ENCODE measurements around the gene CDK8.
"Not testable (repeated sequence)": the region's sequence is repeated elsewhere in the genome, so short reads cannot be mapped to it uniquely, and the experiment has no call there.

The CDK8 gene

GRCh38 chr13:26228096-26228495, 25.8 kb upstream of the CDK8 start:
- no peak for DNase-seq (ENCODE audit: low read depth in 1 of 2, low spot score in 1 of 2)
- in situ Hi-C loops (cut with HindIII; ENCODE audit: low pct_unique_long_range_greater_than_20kb, low sequenced_read_pairs), result no loop called here
- no peak for TF ChIP-seq JUND (IDR thresholded peaks at IDR 0.05; ENCODE audit: low read depth)

DNA sequence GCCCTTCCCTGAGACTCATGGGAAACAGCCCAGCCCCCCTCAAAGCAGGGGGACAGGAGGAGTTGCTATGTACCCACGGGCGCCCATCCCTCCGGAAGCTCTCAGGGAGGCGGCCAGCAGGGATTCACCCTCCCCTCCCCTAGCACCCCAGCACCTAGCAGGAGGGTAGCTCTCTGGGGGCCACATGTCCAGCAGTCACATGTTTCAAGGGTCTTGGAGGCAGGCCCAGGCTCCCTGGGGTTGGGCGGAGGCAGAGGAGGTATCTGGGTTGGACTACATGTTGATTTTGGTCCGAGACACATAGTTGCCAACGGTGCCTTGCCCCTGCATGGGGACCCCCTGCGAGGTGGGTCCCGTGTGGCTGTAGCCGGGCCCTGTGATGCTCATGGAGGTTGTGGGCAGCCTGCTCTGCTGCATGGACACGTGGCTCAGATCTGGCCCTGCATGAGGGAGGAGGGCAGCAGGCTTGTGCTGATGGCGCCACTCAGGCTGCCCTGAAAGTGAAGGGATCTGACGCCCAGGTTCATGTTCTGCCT, 24.8 kb upstream of the CDK8 start:
- TF ChIP-seq JUND (IDR thresholded peaks at IDR 0.05; ENCODE audit: low read depth), result no peak
- in situ Hi-C loops (cut with HindIII; ENCODE audit: low pct_unique_long_range_greater_than_20kb, low sequenced_read_pairs), result no loop called here
- DNase-seq (ENCODE audit: low read depth in 1 of 2, low spot score in 1 of 2), result no peak

DNA sequence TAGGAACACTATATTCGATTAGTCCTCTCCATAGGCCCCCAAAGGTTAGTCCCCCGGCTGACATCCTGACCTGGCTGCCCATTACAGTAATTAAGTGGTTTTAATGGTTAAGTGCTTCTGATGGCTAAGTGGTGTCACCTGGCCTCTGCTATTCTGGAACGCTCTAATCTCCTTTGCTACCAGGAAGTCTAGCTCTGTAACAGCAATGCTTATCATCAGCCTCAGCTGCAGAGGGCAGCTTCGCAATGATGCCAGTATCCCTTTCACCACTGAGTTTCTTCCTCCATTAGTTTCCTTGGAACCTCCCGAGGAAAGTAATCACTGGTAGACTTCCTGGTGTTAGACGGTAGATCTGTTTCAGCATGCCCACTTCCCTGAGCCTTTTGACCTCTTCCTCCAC, 23.2 kb upstream of the CDK8 start:
- no peak for TF ChIP-seq JUND (IDR thresholded peaks at IDR 0.05; ENCODE audit: low read depth)
- DNase-seq (ENCODE audit: low read depth in 1 of 2, low spot score in 1 of 2), result no peak
- in situ Hi-C loops (cut with HindIII; ENCODE audit: low pct_unique_long_range_greater_than_20kb, low sequenced_read_pairs), result no loop called here

DNA sequence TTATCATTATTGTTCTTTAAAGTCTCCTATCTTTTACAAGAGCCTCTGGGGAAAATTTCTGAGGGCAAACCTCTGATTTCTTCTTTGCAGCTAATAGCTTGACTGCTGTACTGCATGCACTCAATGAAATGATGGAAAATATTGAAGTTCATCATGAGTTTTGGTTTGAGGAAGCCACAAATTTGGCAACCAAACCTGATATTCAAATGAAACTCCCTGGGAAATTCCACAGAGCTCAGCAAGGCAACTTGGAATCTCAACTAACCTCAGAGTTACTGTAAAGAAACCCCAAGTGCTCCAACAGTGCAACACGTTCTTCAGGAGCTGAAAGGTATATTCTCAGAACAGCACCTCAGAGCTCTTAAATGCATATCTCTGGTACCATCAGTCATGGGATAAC, 17.6 kb upstream of the CDK8 start:
- in situ Hi-C loops (cut with HindIII; ENCODE audit: low pct_unique_long_range_greater_than_20kb, low sequenced_read_pairs), result no loop called here
- no peak for DNase-seq (ENCODE audit: low read depth in 1 of 2, low spot score in 1 of 2)
- TF ChIP-seq JUND (IDR thresholded peaks at IDR 0.05; ENCODE audit: low read depth), result no peak

- DNase-seq (ENCODE audit: low read depth in 1 of 2, low spot score in 1 of 2), result no peak
- in situ Hi-C loops (cut with HindIII; ENCODE audit: low pct_unique_long_range_greater_than_20kb, low sequenced_read_pairs), result no loop called here
- TF ChIP-seq JUND (IDR thresholded peaks at IDR 0.05; ENCODE audit: low read depth), result no peak
Observed at GRCh38 chr13:26246154-26246553, 7.8 kb upstream of the CDK8 start.

GRCh38 chr13:26247011-26247410, 6.9 kb upstream of the CDK8 start:
- in situ Hi-C loops (cut with HindIII; ENCODE audit: low pct_unique_long_range_greater_than_20kb, low sequenced_read_pairs), result no loop called here
- TF ChIP-seq JUND (IDR thresholded peaks at IDR 0.05; ENCODE audit: low read depth), result no peak
- no peak for DNase-seq (ENCODE audit: low read depth in 1 of 2, low spot score in 1 of 2)

DNA sequence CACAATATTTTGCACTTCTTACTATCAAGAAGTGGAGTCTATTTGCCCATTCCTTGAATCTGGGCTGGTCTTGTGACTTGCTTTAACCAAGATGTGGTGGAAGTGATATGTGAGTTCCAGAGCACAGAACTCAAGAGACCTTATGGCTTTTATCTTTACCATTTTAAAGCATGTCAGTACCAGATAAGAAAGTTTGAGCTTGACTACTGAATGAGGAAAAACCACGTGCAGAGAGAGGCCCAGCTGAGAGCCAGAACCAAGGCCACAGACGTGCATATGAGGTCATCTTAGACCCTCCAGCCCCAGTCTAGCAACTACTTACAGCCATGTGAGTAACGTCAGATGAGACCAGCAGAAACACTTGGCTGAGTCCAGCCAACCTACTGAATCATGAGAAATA, 6.3 kb upstream of the CDK8 start:
- TF ChIP-seq JUND (IDR thresholded peaks at IDR 0.05; ENCODE audit: low read depth), result no peak
- no peak for DNase-seq (ENCODE audit: low read depth in 1 of 2, low spot score in 1 of 2)
- in situ Hi-C loops (cut with HindIII; ENCODE audit: low pct_unique_long_range_greater_than_20kb, low sequenced_read_pairs), result no loop called here

- no peak for TF ChIP-seq JUND (IDR thresholded peaks at IDR 0.05; ENCODE audit: low read depth)
- DNase-seq (ENCODE audit: low read depth in 1 of 2, low spot score in 1 of 2), result no peak
- in situ Hi-C loops (cut with HindIII; ENCODE audit: low pct_unique_long_range_greater_than_20kb, low sequenced_read_pairs), result no loop called here
Observed at GRCh38 chr13:26249551-26249950, 4.4 kb upstream of the CDK8 start.

GRCh38 chr13:26252006-26252405, 1.9 kb upstream of the CDK8 start:
- in situ Hi-C loops (cut with HindIII; ENCODE audit: low pct_unique_long_range_greater_than_20kb, low sequenced_read_pairs), result not testable (repeated sequence)

GRCh38 chr13:26253262-26253786, 605 bp upstream of the CDK8 start:
- no peak for TF ChIP-seq JUND (IDR thresholded peaks at IDR 0.05; ENCODE audit: low read depth)
- DNase-seq (ENCODE audit: low read depth in 1 of 2, low spot score in 1 of 2), result peak in 1 of 2 experiments; percentile 1
- in situ Hi-C loops (cut with HindIII; ENCODE audit: low pct_unique_long_range_greater_than_20kb, low sequenced_read_pairs), result no loop called here

More at GRCh38 chr13:26252006-26252405, 1.9 kb upstream of the CDK8 start:
- not testable (repeated sequence) for DNase-seq (ENCODE audit: low read depth in 1 of 2, low spot score in 1 of 2)

DNA sequence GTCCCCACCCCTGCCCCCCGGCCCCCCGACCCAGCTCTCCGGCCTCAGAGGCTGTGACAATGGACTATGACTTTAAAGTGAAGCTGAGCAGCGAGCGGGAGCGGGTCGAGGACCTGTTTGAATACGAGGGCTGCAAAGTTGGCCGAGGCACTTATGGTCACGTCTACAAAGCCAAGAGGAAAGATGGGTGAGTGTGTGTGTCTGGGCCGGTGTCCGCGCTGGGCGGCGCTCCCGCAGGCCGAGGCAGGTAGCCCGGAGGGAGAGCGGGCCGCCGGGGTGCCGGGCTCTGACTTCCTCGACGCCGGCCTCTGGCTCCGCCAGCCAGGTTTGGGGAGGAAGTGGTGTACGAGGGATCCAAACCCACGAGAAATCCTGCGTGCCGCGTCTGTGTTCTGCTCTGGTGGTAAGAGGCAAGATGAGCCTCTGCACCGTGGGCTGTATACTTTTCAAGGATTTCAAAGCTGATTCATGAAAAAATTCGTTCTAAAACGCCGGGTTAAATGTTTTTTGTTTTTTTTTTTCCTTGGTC, 718 bp downstream of the CDK8 start:
- in situ Hi-C loops (cut with HindIII; ENCODE audit: low pct_unique_long_range_greater_than_20kb, low sequenced_read_pairs), result no loop called here
- DNase-seq (ENCODE audit: low read depth in 1 of 2, low spot score in 1 of 2), result peak; percentile 9 to 58

DNA sequence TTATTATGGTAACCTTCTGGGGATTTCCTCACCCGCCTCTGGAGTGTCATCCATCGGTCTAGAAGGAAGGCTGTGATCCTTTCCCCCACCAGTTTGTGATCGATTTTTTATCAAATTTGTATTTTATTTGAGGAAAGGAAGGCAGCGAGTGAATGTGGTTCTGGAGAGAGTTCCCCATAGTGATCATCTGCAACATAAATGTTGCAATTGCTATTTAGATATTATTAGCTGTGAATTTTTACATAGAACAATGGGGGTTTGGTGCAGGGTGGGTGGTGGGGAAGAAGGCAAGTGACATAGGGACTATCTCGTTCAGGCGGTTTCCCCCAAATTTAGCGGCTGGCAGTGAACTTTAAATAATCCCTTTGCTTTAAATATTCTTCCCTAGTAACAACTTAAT, 1.2 kb downstream of the CDK8 start:
- no peak for TF ChIP-seq JUND (IDR thresholded peaks at IDR 0.05; ENCODE audit: low read depth)
- DNase-seq (ENCODE audit: low read depth in 1 of 2, low spot score in 1 of 2), result no peak
- in situ Hi-C loops (cut with HindIII; ENCODE audit: low pct_unique_long_range_greater_than_20kb, low sequenced_read_pairs), result no loop called here

More for the DNA sequence above, 718 bp downstream of the CDK8 start:
- no peak for TF ChIP-seq JUND (IDR thresholded peaks at IDR 0.05; ENCODE audit: low read depth)

DNA sequence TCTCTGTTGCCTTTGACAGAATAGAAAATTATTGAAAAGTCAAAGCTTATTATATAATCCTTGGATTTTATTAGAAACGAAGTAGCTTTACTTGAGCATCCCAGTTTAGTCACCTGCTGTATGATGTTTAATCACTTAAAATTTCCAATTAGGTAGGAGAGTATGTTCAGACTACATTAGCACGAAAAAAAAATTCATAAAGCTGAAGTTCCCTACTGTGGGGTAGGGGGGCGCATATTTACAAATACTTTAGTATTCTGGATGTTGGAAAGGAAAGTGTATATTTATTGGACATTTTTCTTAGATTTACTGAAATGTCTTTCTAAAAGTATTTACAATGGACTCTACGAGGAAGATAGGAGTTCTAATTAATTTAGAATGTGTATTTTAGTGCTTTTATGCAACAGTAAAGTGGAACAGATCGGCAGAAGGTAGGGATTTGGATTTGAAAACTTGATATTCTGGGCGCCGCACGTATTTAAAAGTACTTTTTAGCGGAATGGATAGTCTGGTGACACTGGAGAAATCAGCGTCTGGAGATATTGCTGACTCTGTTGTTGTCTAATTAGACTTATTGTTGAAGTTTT, 1.9 kb downstream of the CDK8 start:
- no peak for TF ChIP-seq JUND (IDR thresholded peaks at IDR 0.05; ENCODE audit: low read depth)
- in situ Hi-C loops (cut with HindIII; ENCODE audit: low pct_unique_long_range_greater_than_20kb, low sequenced_read_pairs), result no loop called here
- no peak for DNase-seq (ENCODE audit: low read depth in 1 of 2, low spot score in 1 of 2)

DNA sequence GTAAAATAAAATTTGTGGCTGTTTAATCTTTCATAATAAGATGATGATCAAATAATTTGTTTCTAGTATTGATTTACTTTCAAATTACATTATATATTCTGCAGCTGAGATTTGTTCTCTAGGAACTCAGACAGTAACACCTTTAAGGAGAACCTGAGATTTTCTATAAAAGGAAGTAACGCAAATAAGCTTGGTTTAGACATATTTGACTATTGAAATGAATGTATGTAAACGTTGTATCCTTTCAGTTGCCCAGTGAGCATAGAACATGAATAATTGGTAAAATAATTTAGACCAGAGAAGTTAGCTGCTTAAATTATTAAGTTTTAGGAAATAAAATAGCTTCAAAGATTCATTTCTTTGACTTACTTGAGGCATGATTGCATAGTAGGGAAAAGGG, 3.1 kb downstream of the CDK8 start:
- TF ChIP-seq JUND (IDR thresholded peaks at IDR 0.05; ENCODE audit: low read depth), result no peak
- in situ Hi-C loops (cut with HindIII; ENCODE audit: low pct_unique_long_range_greater_than_20kb, low sequenced_read_pairs), result no loop called here
- no peak for DNase-seq (ENCODE audit: low read depth in 1 of 2, low spot score in 1 of 2)

All from T47D (cell line).